ENCODE results near the gene C14orf180.

- TF ChIP-seq, protein P1, sequence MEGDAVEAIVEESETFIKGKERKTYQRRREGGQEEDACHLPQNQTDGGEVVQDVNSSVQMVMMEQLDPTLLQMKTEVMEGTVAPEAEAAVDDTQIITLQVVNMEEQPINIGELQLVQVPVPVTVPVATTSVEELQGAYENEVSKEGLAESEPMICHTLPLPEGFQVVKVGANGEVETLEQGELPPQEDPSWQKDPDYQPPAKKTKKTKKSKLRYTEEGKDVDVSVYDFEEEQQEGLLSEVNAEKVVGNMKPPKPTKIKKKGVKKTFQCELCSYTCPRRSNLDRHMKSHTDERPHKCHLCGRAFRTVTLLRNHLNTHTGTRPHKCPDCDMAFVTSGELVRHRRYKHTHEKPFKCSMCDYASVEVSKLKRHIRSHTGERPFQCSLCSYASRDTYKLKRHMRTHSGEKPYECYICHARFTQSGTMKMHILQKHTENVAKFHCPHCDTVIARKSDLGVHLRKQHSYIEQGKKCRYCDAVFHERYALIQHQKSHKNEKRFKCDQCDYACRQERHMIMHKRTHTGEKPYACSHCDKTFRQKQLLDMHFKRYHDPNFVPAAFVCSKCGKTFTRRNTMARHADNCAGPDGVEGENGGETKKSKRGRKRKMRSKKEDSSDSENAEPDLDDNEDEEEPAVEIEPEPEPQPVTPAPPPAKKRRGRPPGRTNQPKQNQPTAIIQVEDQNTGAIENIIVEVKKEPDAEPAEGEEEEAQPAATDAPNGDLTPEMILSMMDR (IDR thresholded peaks at IDR 0.05), result no peak
- no peak for TF ChIP-seq POLR2A (IDR thresholded peaks at IDR 0.05)
Observed at GRCh38 chr14:104581521-104581920, 2.0 kb downstream of the C14orf180 start.
